ENCODE results near the gene CADPS2.

DNA sequence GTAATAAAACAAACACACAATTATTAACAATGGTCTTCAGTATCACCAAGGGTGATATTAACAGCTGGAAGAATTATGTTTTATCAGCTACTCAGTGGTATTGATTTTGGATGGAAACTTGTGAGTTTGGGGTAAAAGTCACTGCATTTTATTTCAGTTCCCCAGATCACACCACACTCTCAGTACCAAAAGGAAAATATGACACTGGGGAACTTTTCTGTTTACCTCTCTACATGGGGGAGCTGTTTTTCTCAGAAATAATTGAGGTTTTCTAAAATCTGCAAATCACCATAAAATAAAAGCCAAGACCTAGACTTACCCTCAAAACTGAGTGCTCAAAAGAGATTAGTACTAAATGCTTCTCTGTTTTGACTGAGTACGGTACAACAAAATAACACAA, 483.1 kb downstream of the CADPS2 start:
- TF ChIP-seq, protein P1, sequence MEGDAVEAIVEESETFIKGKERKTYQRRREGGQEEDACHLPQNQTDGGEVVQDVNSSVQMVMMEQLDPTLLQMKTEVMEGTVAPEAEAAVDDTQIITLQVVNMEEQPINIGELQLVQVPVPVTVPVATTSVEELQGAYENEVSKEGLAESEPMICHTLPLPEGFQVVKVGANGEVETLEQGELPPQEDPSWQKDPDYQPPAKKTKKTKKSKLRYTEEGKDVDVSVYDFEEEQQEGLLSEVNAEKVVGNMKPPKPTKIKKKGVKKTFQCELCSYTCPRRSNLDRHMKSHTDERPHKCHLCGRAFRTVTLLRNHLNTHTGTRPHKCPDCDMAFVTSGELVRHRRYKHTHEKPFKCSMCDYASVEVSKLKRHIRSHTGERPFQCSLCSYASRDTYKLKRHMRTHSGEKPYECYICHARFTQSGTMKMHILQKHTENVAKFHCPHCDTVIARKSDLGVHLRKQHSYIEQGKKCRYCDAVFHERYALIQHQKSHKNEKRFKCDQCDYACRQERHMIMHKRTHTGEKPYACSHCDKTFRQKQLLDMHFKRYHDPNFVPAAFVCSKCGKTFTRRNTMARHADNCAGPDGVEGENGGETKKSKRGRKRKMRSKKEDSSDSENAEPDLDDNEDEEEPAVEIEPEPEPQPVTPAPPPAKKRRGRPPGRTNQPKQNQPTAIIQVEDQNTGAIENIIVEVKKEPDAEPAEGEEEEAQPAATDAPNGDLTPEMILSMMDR (conservative IDR thresholded peaks at IDR 0.05; ENCODE audit: low read length) = no peak
- no peak for TF ChIP-seq EZH2phosphoT487 (IDR thresholded peaks at IDR 0.05; ENCODE audit: borderline replicate concordance, low read depth, low read length)
